ENCODE measurements around the gene GRIK4.

- no peak for TF ChIP-seq CTCF (IDR thresholded peaks at IDR 0.05; ENCODE audit: insufficient read depth, low read depth, low read length)
- no peak for TF ChIP-seq EZH2 (IDR thresholded peaks at IDR 0.05; ENCODE audit: insufficient read depth, low read length)
Measured at GRCh38 chr11:120515186-120515723, 3.7 kb downstream of the GRIK4 start.
